Fibroblast of villous mesenchyme (primary cell): ENCODE results near the gene LUC7L3. TPM values are rescaled to one million over a fixed set of nuclear protein-coding genes. Genes with fewer than 3 reads are reported as not detected.
A peak's percentile ranks its signal among the peaks of the same experiment; 100 is the strongest.

Source experiments
- DNase-seq: peaks from one replicate; pipeline ENCODE4 v3.0.0-alpha.2; 2010; ENCODE audit warnings: low read depth
- H3K4me3 ChIP-seq: 2 replicates; pipeline ENCODE4 v1.5.1; 2011; ENCODE audit warnings: low read depth, mild to moderate bottlenecking, low read length
- CTCF ChIP-seq: IDR thresholded peaks from 2 replicates; pipeline ENCODE4 v1.5.1; 2012; ENCODE audit warnings: low read depth, mild to moderate bottlenecking, low read length; ENCODE audit not compliant: insufficient read depth
- total RNA-seq: library from RNA; depleted of rRNA; stranded (reverse); fragments of >200 nt; gene quantifications from 2 replicates; pipeline ENCODE4 v1.2.3, GENCODE V29; 2012

LUC7L3 gene
- total RNA-seq, 1 donor = 31.5 TPM

- DNase-seq = no peak
- no peak overlapping the region for H3K4me3 ChIP-seq
- no peak for TF ChIP-seq CTCF
Measured at GRCh38 chr17:50683434-50684287, 35.7 kb upstream of the LUC7L3 start.

GRCh38 chr17:50684288-50684611 is 35.2 kb upstream of the LUC7L3 start:
- H3K4me3 ChIP-seq = no peak overlapping the region
- TF ChIP-seq CTCF = no peak
- DNase-seq = no peak

- H3K4me3 ChIP-seq = no peak overlapping the region
- no peak for TF ChIP-seq CTCF
Measured at GRCh38 chr17:50684612-50685333, 34.6 kb upstream of the LUC7L3 start.

GRCh38 chr17:50685334-50685665 is 34.1 kb upstream of the LUC7L3 start:
- H3K4me3 ChIP-seq = no peak overlapping the region
- TF ChIP-seq CTCF = no peak
- no peak for DNase-seq

More at GRCh38 chr17:50684612-50685333, 34.6 kb upstream of the LUC7L3 start:
- DNase-seq = no peak

- no peak overlapping the region for H3K4me3 ChIP-seq
- no peak for DNase-seq
- TF ChIP-seq CTCF = no peak
Measured at GRCh38 chr17:50685691-50686493, 33.5 kb upstream of the LUC7L3 start.

- no peak overlapping the region for H3K4me3 ChIP-seq
- peak; percentile 64 for DNase-seq
- no peak for TF ChIP-seq CTCF
Measured at GRCh38 chr17:50686494-50687199, 32.8 kb upstream of the LUC7L3 start.
